Neural cell (in vitro differentiated cells): Measurements from ENCODE around the gene FGF14.
A peak's percentile ranks its signal among the peaks of the same experiment; 100 is the strongest.

Experiments
- EP300 ChIP-seq: fragments of 450-650 bp; conservative IDR thresholded peaks from 2 replicates; pipeline ENCODE4 v1.6.1; 2014; ENCODE audit warnings: antibody characterized with exemption, mild to moderate bottlenecking, moderate library complexity; ENCODE audit not compliant: poor library complexity, severe bottlenecking
- EZH2 ChIP-seq: fragments of 200-600, 300-800 bp; shearing (Covaris generic), sonication (generic); IDR thresholded peaks from 2 replicates; pipeline ENCODE4 v1.6.1; 2014; ENCODE audit warnings: antibody characterized with exemption, low read length, borderline replicate concordance, mild to moderate bottlenecking; ENCODE audit not compliant: insufficient read depth, poor library complexity, severe bottlenecking
- POLR2AphosphoS5 ChIP-seq: IDR thresholded peaks from 2 replicates; pipeline ENCODE4 v1.6.1; 2012
- RAD21 ChIP-seq: fragments of 450-650 bp; conservative IDR thresholded peaks from 2 replicates; pipeline ENCODE4 v1.6.1; 2014; ENCODE audit warnings: antibody characterized with exemption, mild to moderate bottlenecking, moderate library complexity
- SMC3 ChIP-seq: fragments of 450-650 bp; conservative IDR thresholded peaks from 2 replicates; pipeline ENCODE4 v1.6.1; 2014; ENCODE audit warnings: antibody characterized with exemption, mild to moderate bottlenecking, moderate library complexity; ENCODE audit not compliant: poor library complexity
- TAF1 ChIP-seq: IDR thresholded peaks from 2 replicates; pipeline ENCODE4 v1.6.1; 2012; ENCODE audit warnings: low read depth
- TF ChIP-seq, protein P1 (sequence below): fragments of 450-650 bp; IDR thresholded peaks from 2 replicates; pipeline ENCODE4 v1.5.1; 2014; ENCODE audit warnings: antibody characterized with exemption, mild to moderate bottlenecking, moderate library complexity; ENCODE audit not compliant: poor library complexity, severe bottlenecking

DNA sequence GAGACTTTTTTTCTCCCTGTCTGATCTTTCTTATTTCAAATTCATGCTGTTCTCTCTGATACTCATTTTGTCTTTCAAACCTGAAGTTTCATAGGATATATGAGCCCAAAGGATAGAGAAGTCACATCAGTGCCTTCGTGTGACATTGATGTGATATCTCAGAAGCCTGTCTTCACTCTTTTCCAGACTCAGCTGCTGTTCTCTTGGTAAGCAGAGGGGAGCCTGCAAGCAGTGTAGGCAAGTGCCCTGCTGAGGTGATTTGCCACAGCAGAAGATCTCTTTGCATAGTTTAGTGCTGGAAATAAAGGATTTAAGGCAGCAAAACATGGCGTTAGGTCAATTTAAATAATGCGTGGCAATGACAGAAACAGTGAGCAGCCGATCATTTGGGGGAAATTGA is 602.7 kb downstream of the FGF14 start:
- TF ChIP-seq, protein P1, sequence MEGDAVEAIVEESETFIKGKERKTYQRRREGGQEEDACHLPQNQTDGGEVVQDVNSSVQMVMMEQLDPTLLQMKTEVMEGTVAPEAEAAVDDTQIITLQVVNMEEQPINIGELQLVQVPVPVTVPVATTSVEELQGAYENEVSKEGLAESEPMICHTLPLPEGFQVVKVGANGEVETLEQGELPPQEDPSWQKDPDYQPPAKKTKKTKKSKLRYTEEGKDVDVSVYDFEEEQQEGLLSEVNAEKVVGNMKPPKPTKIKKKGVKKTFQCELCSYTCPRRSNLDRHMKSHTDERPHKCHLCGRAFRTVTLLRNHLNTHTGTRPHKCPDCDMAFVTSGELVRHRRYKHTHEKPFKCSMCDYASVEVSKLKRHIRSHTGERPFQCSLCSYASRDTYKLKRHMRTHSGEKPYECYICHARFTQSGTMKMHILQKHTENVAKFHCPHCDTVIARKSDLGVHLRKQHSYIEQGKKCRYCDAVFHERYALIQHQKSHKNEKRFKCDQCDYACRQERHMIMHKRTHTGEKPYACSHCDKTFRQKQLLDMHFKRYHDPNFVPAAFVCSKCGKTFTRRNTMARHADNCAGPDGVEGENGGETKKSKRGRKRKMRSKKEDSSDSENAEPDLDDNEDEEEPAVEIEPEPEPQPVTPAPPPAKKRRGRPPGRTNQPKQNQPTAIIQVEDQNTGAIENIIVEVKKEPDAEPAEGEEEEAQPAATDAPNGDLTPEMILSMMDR: no peak
- peak; percentile 67 for TF ChIP-seq EP300
- peak; percentile 19 for TF ChIP-seq POLR2AphosphoS5
- no peak for TF ChIP-seq EZH2
- peak; percentile 30 for TF ChIP-seq SMC3
- TF ChIP-seq TAF1: no peak
- TF ChIP-seq RAD21: peak; percentile 23
